Measurements from ENCODE around the gene PTCSC3.

PTCSC3 gene

GRCh38 chr14:36198378-36198777, 21.9 kb upstream of the PTCSC3 start:
- H3K4me3 Mint-ChIP-seq, result no peak overlapping the region
- peaks cover 4% of the 10 kb centered on the region for H3K9me3 Mint-ChIP-seq
- H3K27me3 Mint-ChIP-seq, result peaks cover 7% of the 10 kb centered on the region
- H3K27ac Mint-ChIP-seq, result no peak overlapping the region
- H3K4me1 Mint-ChIP-seq, result no peaks in the 10 kb centered on the region
- no peak for ATAC-seq
- no peaks in the 10 kb centered on the region for H3K36me3 Mint-ChIP-seq

GRCh38 chr14:36194663-36195062, 18.1 kb upstream of the PTCSC3 start:
- H3K27ac Mint-ChIP-seq, result no peak overlapping the region
- H3K9me3 Mint-ChIP-seq, result no peaks in the 10 kb centered on the region
- no peaks in the 10 kb centered on the region for H3K4me1 Mint-ChIP-seq
- ATAC-seq, result no peak
- H3K27me3 Mint-ChIP-seq, result peaks cover 7% of the 10 kb centered on the region
- H3K4me3 Mint-ChIP-seq, result no peak overlapping the region
- no peaks in the 10 kb centered on the region for H3K36me3 Mint-ChIP-seq

DNA sequence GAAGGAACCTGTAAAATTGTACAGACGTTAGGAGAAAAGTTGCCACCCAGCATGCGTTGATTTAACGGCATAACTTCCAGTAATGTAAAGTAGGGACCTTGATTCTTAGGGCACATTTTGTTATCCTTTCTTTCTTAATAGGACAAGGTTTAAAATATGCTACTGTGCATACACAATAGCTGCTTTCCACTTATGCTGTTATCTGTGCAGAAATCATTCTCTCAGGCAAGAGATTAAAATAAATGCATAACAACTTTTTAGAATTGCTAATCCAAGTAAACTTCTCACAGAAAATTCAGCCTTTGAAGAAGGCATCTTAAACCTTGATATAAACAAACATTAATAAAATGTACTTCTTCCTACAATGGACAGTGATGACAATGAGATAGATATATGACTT, 16.0 kb upstream of the PTCSC3 start:
- Mint-ChIP-seq H3K27me3 (no peaks in the 10 kb centered on the region), H3K36me3 (no peaks in the 10 kb centered on the region)
- no peak for ATAC-seq

DNA sequence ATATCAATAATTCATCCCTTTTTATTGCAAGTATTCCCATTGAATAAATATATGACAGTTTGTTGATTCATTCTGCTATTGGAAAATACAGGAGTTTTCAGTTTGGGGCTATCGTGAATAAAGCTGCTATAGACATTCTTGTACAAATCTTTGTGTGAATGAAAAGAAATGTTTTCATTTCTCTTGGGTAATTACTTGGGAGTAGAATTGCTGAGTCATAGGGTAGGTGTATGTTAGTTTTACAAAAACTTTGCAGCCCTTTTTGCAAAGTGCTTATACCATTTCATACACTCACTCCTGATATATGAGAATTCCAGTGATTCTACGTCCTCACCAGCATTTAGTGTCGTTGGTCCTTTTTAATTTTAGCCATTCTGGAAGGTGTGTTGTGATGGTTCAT, 6.9 kb upstream of the PTCSC3 start:
- Mint-ChIP-seq H3K4me3 (no peak overlapping the region), H3K27me3 (no peaks in the 10 kb centered on the region), H3K4me1 (no peaks in the 10 kb centered on the region), H3K27ac (no peak overlapping the region), H3K36me3 (no peaks in the 10 kb centered on the region), H3K9me3 (no peaks in the 10 kb centered on the region)
- no peak for ATAC-seq

More for the DNA sequence above, 16.0 kb upstream of the PTCSC3 start:
- Mint-ChIP-seq H3K4me3 (no peak overlapping the region), H3K4me1 (no peaks in the 10 kb centered on the region), H3K9me3 (no peaks in the 10 kb centered on the region), H3K27ac (no peak overlapping the region)

- Mint-ChIP-seq H3K36me3 (no peaks in the 10 kb centered on the region), H3K27ac (no peak overlapping the region), H3K9me3 (no peaks in the 10 kb centered on the region), H3K27me3 (no peaks in the 10 kb centered on the region), H3K4me1 (no peaks in the 10 kb centered on the region), H3K4me3 (no peak overlapping the region)
- no peak for ATAC-seq
These were observed 4.9 kb upstream of the PTCSC3 start for GRCh38 chr14:36181417-36181816.

- H3K4me3 Mint-ChIP-seq, result no peak overlapping the region
- no peaks in the 10 kb centered on the region for H3K4me1 Mint-ChIP-seq
- H3K27me3 Mint-ChIP-seq, result no peaks in the 10 kb centered on the region
- ATAC-seq, result peak; percentile 27
- no peak overlapping the region for H3K27ac Mint-ChIP-seq
- H3K9me3 Mint-ChIP-seq, result no peaks in the 10 kb centered on the region
- no peaks in the 10 kb centered on the region for H3K36me3 Mint-ChIP-seq
These were observed 967 bp upstream of the PTCSC3 start for GRCh38 chr14:36177489-36177888.

DNA sequence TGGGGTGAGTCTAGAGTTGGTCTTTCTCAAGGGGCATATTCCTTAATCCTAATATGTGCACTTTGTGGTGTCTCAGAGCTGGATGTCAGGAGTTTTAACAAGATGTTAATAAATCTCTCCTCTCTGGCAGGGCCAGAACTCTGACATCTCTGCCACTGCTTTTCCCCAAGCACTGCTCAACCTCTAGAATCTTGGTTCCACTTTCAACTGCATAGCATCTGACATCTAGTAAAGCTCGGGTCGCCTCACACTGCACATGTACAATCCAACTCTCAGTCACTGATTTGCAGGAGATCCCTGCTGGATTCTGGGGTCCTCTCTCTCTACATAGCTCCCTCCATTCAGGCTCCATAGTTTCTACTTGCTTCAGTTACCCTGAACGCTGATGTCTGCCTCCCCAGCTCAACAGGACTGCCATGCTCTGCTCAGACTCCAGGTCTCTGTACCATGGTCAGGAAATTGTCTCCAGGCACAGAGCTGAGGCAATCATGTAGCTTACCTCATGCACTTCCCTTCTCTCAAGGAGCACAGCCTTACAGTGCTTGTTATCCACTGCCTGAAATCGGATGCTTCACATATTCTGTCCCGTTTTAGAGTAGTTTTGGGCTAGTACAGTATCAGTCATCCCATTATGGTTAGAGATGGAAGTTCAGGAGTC, 1.6 kb downstream of the PTCSC3 start:
- no peaks in the 10 kb centered on the region for H3K27me3 Mint-ChIP-seq
- H3K4me3 Mint-ChIP-seq, result no peak overlapping the region
- H3K4me1 Mint-ChIP-seq, result no peaks in the 10 kb centered on the region
- peak; percentile 34 for ATAC-seq
- no peaks in the 10 kb centered on the region for H3K9me3 Mint-ChIP-seq
- no peaks in the 10 kb centered on the region for H3K36me3 Mint-ChIP-seq
- H3K27ac Mint-ChIP-seq, result no peak overlapping the region

DNA sequence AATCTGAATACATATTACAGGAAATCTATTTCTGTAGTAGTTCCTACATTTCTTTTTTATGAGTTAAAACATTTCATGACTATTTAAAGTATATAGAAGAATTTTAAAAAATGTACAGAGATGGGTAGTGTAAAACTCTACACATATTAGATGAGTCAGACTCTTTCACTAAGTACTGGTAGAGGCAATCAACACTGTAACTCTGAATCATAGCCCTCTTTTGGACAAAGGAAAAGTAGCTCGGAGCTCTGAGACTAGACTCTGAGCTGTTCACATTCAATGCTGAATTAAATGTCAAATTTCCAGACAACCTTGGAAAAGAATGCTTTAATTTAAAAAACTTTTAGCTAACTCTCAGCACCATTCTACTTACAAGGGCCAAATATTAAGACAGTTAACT, 3.4 kb downstream of the PTCSC3 start:
- H3K27me3 Mint-ChIP-seq, result no peaks in the 10 kb centered on the region
- no peak overlapping the region for H3K4me3 Mint-ChIP-seq
- ATAC-seq, result no peak
- H3K4me1 Mint-ChIP-seq, result no peaks in the 10 kb centered on the region
- H3K36me3 Mint-ChIP-seq, result no peaks in the 10 kb centered on the region
- no peak overlapping the region for H3K27ac Mint-ChIP-seq
- no peaks in the 10 kb centered on the region for H3K9me3 Mint-ChIP-seq

DNA sequence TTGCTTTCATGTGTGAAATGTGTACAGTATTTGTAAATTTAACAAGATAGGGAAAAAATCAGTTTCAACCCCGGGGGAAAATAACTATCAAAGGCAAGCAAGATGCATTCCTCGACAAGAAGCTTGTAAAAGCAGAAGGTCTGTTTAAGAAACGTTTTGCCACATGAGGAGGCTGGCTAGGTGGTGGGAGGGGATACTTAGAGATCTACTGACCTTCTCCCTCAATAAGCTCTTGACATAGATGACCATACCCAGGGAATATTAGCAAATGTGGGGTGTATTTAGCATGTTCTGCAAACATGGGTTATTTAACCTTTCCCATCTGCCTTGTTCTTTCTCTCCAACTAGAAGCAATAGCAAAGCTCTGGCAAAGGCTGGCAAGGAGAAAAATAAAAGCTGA, 4.9 kb downstream of the PTCSC3 start:
- H3K27ac Mint-ChIP-seq, result no peak overlapping the region
- no peaks in the 10 kb centered on the region for H3K4me1 Mint-ChIP-seq
- no peaks in the 10 kb centered on the region for H3K36me3 Mint-ChIP-seq
- no peaks in the 10 kb centered on the region for H3K27me3 Mint-ChIP-seq
- ATAC-seq, result no peak
- no peak overlapping the region for H3K4me3 Mint-ChIP-seq
- no peaks in the 10 kb centered on the region for H3K9me3 Mint-ChIP-seq

DNA sequence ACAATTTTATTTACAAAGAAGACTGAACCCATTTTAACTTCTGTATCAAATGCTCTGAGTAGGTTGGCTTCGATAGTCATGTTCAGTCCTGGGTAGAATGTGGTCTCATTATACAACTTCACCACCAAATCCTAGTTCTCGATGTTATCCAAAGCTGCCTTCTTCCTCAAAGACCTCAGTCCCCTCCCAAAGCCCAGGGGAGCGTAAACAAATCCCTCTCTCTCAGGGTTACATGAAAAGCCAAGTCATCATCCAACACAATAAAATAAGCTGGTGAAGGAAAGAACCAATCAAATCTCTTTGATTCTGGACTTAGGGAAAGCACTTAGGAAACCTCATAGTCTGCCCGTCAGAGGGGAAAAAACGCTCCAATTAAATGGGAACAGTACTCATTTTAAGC, 9.1 kb downstream of the PTCSC3 start:
- H3K4me3 Mint-ChIP-seq, result no peak overlapping the region
- no peak for ATAC-seq
- H3K9me3 Mint-ChIP-seq, result no peaks in the 10 kb centered on the region
- H3K27me3 Mint-ChIP-seq, result no peaks in the 10 kb centered on the region
- H3K27ac Mint-ChIP-seq, result no peak overlapping the region
- H3K36me3 Mint-ChIP-seq, result no peaks in the 10 kb centered on the region
- no peaks in the 10 kb centered on the region for H3K4me1 Mint-ChIP-seq

GRCh38 chr14:36163451-36163850, 13.1 kb downstream of the PTCSC3 start:
- Mint-ChIP-seq H3K9me3 (no peaks in the 10 kb centered on the region), H3K27me3 (no peaks in the 10 kb centered on the region), H3K4me3 (no peak overlapping the region), H3K36me3 (no peaks in the 10 kb centered on the region), H3K4me1 (no peaks in the 10 kb centered on the region), H3K27ac (no peak overlapping the region)
- ATAC-seq, result no peak

GRCh38 chr14:36162267-36162666, 14.3 kb downstream of the PTCSC3 start:
- no peak for ATAC-seq
- no peaks in the 10 kb centered on the region for H3K36me3 Mint-ChIP-seq
- H3K27me3 Mint-ChIP-seq, result no peaks in the 10 kb centered on the region
- H3K9me3 Mint-ChIP-seq, result no peaks in the 10 kb centered on the region
- no peaks in the 10 kb centered on the region for H3K4me1 Mint-ChIP-seq
- no peak overlapping the region for H3K4me3 Mint-ChIP-seq
- no peak overlapping the region for H3K27ac Mint-ChIP-seq

DNA sequence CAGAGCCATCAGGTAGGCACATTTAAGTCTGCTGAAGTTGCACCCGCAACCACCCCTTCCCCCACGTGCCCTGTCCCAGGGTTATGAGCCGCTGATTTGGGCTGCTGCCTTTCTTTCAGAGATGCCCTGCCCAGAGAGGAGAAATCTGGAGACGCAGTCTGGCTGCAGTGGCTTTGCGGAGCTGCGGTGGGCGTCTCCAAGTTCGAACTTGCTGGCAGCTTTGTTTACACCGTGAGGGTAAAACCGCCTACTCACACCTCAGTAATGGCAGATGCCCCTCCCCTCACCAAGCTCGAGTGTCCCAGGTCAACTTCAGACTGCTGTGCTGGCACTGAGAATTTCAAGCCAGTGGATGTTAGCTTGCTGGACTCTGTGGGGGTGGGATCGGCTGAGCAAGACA, 14.7 kb downstream of the PTCSC3 start:
- Mint-ChIP-seq H3K4me1 (no peaks in the 10 kb centered on the region), H3K27ac (no peak overlapping the region), H3K27me3 (no peaks in the 10 kb centered on the region), H3K4me3 (no peak overlapping the region), H3K9me3 (no peaks in the 10 kb centered on the region), H3K36me3 (no peaks in the 10 kb centered on the region)
- ATAC-seq, result no peak

GRCh38 chr14:36151335-36151734, 25.2 kb downstream of the PTCSC3 start:
- no peaks in the 10 kb centered on the region for H3K27me3 Mint-ChIP-seq
- no peak for ATAC-seq
- H3K4me1 Mint-ChIP-seq, result no peaks in the 10 kb centered on the region
- H3K36me3 Mint-ChIP-seq, result no peaks in the 10 kb centered on the region
- H3K9me3 Mint-ChIP-seq, result peaks cover 5% of the 10 kb centered on the region
- no peak overlapping the region for H3K4me3 Mint-ChIP-seq
- no peak overlapping the region for H3K27ac Mint-ChIP-seq

DNA sequence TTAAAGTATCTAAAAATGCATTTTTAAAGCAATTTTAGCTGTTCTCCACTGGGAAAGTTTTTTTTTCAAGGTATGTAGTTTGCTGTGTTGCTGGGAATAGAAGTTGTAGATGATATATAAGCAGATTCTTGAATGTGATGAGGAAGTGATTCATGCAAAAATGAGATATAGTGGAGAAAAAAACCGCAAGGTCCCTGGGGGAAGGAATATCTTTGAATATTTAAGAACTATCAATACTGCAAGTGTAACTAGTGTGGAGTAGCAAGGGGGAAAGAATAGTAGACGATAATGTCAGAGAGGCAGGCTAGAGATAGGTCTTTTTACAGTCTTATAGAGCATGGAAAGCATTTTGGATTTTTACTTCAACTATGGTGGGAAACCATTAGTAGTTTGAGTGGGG, 42.5 kb downstream of the PTCSC3 start:
- H3K36me3 Mint-ChIP-seq, result no peaks in the 10 kb centered on the region
- peaks cover 3% of the 10 kb centered on the region for H3K9me3 Mint-ChIP-seq
- no peak overlapping the region for H3K4me3 Mint-ChIP-seq
- H3K27ac Mint-ChIP-seq, result no peak overlapping the region
- no peak for ATAC-seq
- no peaks in the 10 kb centered on the region for H3K4me1 Mint-ChIP-seq
- peaks cover 4% of the 10 kb centered on the region for H3K27me3 Mint-ChIP-seq

DNA sequence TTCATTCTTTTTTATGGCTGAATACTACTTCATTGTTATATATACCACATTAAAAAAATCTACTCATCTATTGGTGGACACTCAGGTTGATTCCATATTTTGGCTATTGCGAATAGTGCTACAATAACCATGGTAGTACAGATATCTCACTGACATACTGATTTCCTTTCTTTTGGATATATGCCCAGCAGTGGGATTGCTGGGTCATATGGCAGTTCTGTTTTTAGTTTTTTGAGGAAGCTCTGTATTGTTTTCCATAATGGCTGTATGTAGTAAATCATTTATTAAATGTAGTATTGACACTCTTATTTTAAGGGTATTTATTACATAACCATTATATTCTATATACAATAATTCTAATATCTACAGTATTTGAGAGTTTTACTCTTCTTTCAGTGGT, 43.7 kb downstream of the PTCSC3 start:
- ATAC-seq, result no peak
- no peak overlapping the region for H3K27ac Mint-ChIP-seq
- no peaks in the 10 kb centered on the region for H3K4me1 Mint-ChIP-seq
- no peaks in the 10 kb centered on the region for H3K36me3 Mint-ChIP-seq
- peaks cover 12% of the 10 kb centered on the region for H3K27me3 Mint-ChIP-seq
- no peak overlapping the region for H3K4me3 Mint-ChIP-seq
- peaks cover 3% of the 10 kb centered on the region for H3K9me3 Mint-ChIP-seq

- Mint-ChIP-seq H3K4me1 (no peaks in the 10 kb centered on the region), H3K4me3 (no peak overlapping the region), H3K9me3 (peaks cover 3% of the 10 kb centered on the region), H3K36me3 (no peaks in the 10 kb centered on the region), H3K27ac (no peak overlapping the region), H3K27me3 (peaks cover 12% of the 10 kb centered on the region)
- ATAC-seq, result no peak
These were observed 46.3 kb downstream of the PTCSC3 start for GRCh38 chr14:36130186-36130585.
